Sigmoid colon (tissue), 7 donors: ENCODE data around the gene CAPN2. TPM values are rescaled to one million over a fixed set of nuclear protein-coding genes. Genes with fewer than 3 reads are reported as not detected.

Source experiments
- DNase-seq: peaks from one replicate; pipeline ENCODE4 v3.0.0-alpha.2; 2019
- H3K27ac ChIP-seq, 4 donors: fragments of 200-600 bp; sonication (generic); one replicate each; pipeline ENCODE4 v1.5.1; 2016 to 2019; ENCODE audit warnings: mild to moderate bottlenecking in 1 of 4
- H3K27me3 ChIP-seq, 3 donors: fragments of 200-600 bp; sonication (generic); one replicate each; pipeline ENCODE4 v1.5.1; 2019; ENCODE audit warnings: mild to moderate bottlenecking in 1 of 3
- H3K36me3 ChIP-seq, 4 donors: fragments of 200-600 bp; sonication (generic); one replicate each; pipeline ENCODE4 v1.5.1; 2016 to 2019
- H3K4me1 ChIP-seq, 4 donors: fragments of 200-600 bp; sonication (generic); one replicate each; pipeline ENCODE4 v1.5.1; 2017 to 2019
- H3K4me3 ChIP-seq, 4 donors: fragments of 200-600 bp; sonication (generic); one replicate each; pipeline ENCODE4 v1.5.1; 2017 to 2019; ENCODE audit warnings: mild to moderate bottlenecking in 2 of 4, moderate library complexity in 1 of 4
- H3K9me3 ChIP-seq, 4 donors: fragments of 200-600 bp in 3 of 4; sonication (generic) in 3 of 4; one replicate each; pipeline versions ENCODE4 v1.5.1 to v1.6.1; 2013 to 2019
- CTCF ChIP-seq, 4 experiments: fragments of 450-650 bp in 3 of 4; fragments of 200-600 bp in 1 of 4; IDR thresholded peaks; one replicate each; pipeline ENCODE4 v1.5.1; 2016 to 2019; ENCODE audit warnings: antibody characterized with exemption in 4 of 4, mild to moderate bottlenecking in 3 of 4, moderate library complexity in 2 of 4
- EP300 ChIP-seq, 4 donors: sonication (generic); formaldehyde crosslinking; IDR thresholded peaks; one replicate each; pipeline ENCODE4 v1.6.1; 2017; ENCODE audit warnings: antibody characterized with exemption in 4 of 4
- POLR2A ChIP-seq, 2 donors: fragments of 450-650 bp; IDR thresholded peaks; one replicate each; pipeline ENCODE4 v1.6.1; 2016; ENCODE audit warnings: antibody characterized with exemption in 2 of 2, mild to moderate bottlenecking in 2 of 2, moderate library complexity in 2 of 2
- POLR2AphosphoS5 ChIP-seq, 4 donors: sonication (generic); formaldehyde crosslinking; IDR thresholded peaks; one replicate each; pipeline ENCODE4 v1.6.1; 2017; ENCODE audit warnings: antibody characterized with exemption in 4 of 4
- WGBS, 2 donors: extraction: QIAGEN DNeasy Blood & Tissue Kit; methylation state at CpG; one replicate each; pipeline ENCODE4 v1.1.7; 2013; 5-methylcytosine and 5-hydroxymethylcytosine counted together
- intact Hi-C: fragments of 100-400 bp; cut with DNase I; formaldehyde crosslinking; loops from one replicate; pipeline ENCODE4 v1.15.1; 2023
- polyA plus RNA-seq, 3 donors: library from polyadenylated mRNA; stranded (reverse); fragments of 200-250 nt; gene quantifications; one replicate each; pipeline ENCODE4 v1.2.3, GENCODE V29; 2013
- total RNA-seq, 4 donors: library from RNA; depleted of rRNA; stranded (reverse); fragments of >200 nt; gene quantifications; one replicate each; pipeline ENCODE4 v1.1.0, GENCODE V29; 2016
- donor health status: healthy with polysubstance abuse.
- donor health status: Bipolar disorder and iron deficiency.
- donor health status: healthy.

The CAPN2 gene
- total and polyA plus RNA-seq, 7 donors = 67.3 to 266 (median 135) TPM

- H3K9me3 ChIP-seq = no peaks in the 10 kb centered on the region
- TF ChIP-seq POLR2A (IDR thresholded peaks at IDR 0.05) (no peak), CTCF (IDR thresholded peaks at IDR 0.05) (no peak)
- peaks cover 0 to 52% (median 41%) of the 10 kb centered on the region in 4 donors for H3K4me1 ChIP-seq
- H3K36me3 ChIP-seq = no peaks in the 10 kb centered on the region
- H3K4me3 ChIP-seq = no peak overlapping the region
- 96 to 97% methylated on average over 3 of the region's 3 CpGs for WGBS, 2 donors
- peak overlapping the region in 2 of 4 donors; percentile 82 to 84 for H3K27ac ChIP-seq
- intact Hi-C loops = no loop called here
- no peaks in the 10 kb centered on the region for H3K27me3 ChIP-seq
- DNase-seq = no peak
Measured at GRCh38 chr1:223708651-223709268, 3.6 kb upstream of the CAPN2 start.

- no peak overlapping the region for H3K4me3 ChIP-seq
- no peaks in the 10 kb centered on the region for H3K27me3 ChIP-seq
- H3K4me1 ChIP-seq = peaks cover 0 to 60% (median 49%) of the 10 kb centered on the region in 4 donors
- no peaks in the 10 kb centered on the region for H3K36me3 ChIP-seq
- no peak for DNase-seq
- H3K27ac ChIP-seq = peak overlapping the region in 1 of 4 donors; percentile 9
- H3K9me3 ChIP-seq = no peaks in the 10 kb centered on the region
- no peak for TF ChIP-seq CTCF (IDR thresholded peaks at IDR 0.05)
- intact Hi-C loops = no loop called here
- WGBS, 2 donors = 65 to 75% methylated on average over 3 of the region's 3 CpGs
Measured at GRCh38 chr1:223709598-223709997, 2.7 kb upstream of the CAPN2 start.

- no peak for DNase-seq
- Histone ChIP-seq H3K4me3 (no peak overlapping the region), H3K36me3 (no peaks in the 10 kb centered on the region), H3K4me1 (peaks cover 0 to 60% (median 49%) of the 10 kb centered on the region in 4 donors), H3K27ac (no peak overlapping the region), H3K9me3 (no peaks in the 10 kb centered on the region), H3K27me3 (no peaks in the 10 kb centered on the region)
- WGBS, 2 donors = 44 to 73% methylated on average over 12 of the region's 12 CpGs
- TF ChIP-seq POLR2A (IDR thresholded peaks at IDR 0.05) = no peak
- no peak for TF ChIP-seq CTCF (IDR thresholded peaks at IDR 0.05)
- TF ChIP-seq EP300 (IDR thresholded peaks at IDR 0.05) = no peak
- TF ChIP-seq POLR2AphosphoS5 (IDR thresholded peaks at IDR 0.05) = no peak
- intact Hi-C loops = no loop called here
Measured at GRCh38 chr1:223710179-223711133, 1.9 kb upstream of the CAPN2 start.

- Histone ChIP-seq H3K4me3 (no peak overlapping the region), H3K36me3 (no peaks in the 10 kb centered on the region), H3K27ac (peak overlapping the region in 1 of 4 donors; percentile 92), H3K27me3 (no peaks in the 10 kb centered on the region), H3K9me3 (no peaks in the 10 kb centered on the region), H3K4me1 (peaks cover 0 to 61% (median 50%) of the 10 kb centered on the region in 4 donors)
- no peak for TF ChIP-seq POLR2AphosphoS5 (IDR thresholded peaks at IDR 0.05)
- TF ChIP-seq CTCF (IDR thresholded peaks at IDR 0.05) = no peak
- no peak for TF ChIP-seq POLR2A (IDR thresholded peaks at IDR 0.05)
- TF ChIP-seq EP300 (IDR thresholded peaks at IDR 0.05) = no peak
- no peak for DNase-seq
- intact Hi-C loops = no loop called here
- WGBS, 2 donors = 19 to 68% methylated on average over 1 of the region's 1 CpG
Measured at GRCh38 chr1:223711173-223711572, 1.2 kb upstream of the CAPN2 start.
